HG02938 (cell line): ENCODE results near the gene IGF1R.

ENCODE experiments used
- ATAC-seq: cut with Tn5 transposase; IDR thresholded peaks from one replicate; pipeline ENCODE4 v1.9.1; 2021; ENCODE audit warnings: mild to moderate bottlenecking, moderate library complexity; ENCODE audit not compliant: unreplicated experiment

Gene IGF1R

GRCh38 chr15:98671060-98672008 lies 23.0 kb downstream of the IGF1R start:
- no peak for ATAC-seq

GRCh38 chr15:98673133-98673532 lies 24.8 kb downstream of the IGF1R start:
- ATAC-seq, result no peak

- ATAC-seq, result no peak
These were observed 26.0 kb downstream of the IGF1R start for GRCh38 chr15:98674336-98674735.

- ATAC-seq, result no peak
These were observed 28.4 kb downstream of the IGF1R start for GRCh38 chr15:98676586-98677270.

GRCh38 chr15:98677345-98678059 lies 29.2 kb downstream of the IGF1R start:
- no peak for ATAC-seq

- ATAC-seq, result no peak
These were observed 30.1 kb downstream of the IGF1R start for GRCh38 chr15:98678484-98678883.

GRCh38 chr15:98681061-98681460 lies 32.7 kb downstream of the IGF1R start:
- ATAC-seq, result no peak

GRCh38 chr15:98682992-98683701 lies 34.8 kb downstream of the IGF1R start:
- no peak for ATAC-seq

GRCh38 chr15:98683831-98684230 lies 35.5 kb downstream of the IGF1R start:
- ATAC-seq, result no peak

GRCh38 chr15:98684436-98684835 lies 36.1 kb downstream of the IGF1R start:
- ATAC-seq, result no peak

GRCh38 chr15:98684995-98685525 lies 36.7 kb downstream of the IGF1R start:
- no peak for ATAC-seq

- no peak for ATAC-seq
These were observed 38.6 kb downstream of the IGF1R start for GRCh38 chr15:98686983-98687382.

- no peak for ATAC-seq
These were observed 41.1 kb downstream of the IGF1R start for GRCh38 chr15:98689431-98689861.

GRCh38 chr15:98690272-98690950 lies 42.1 kb downstream of the IGF1R start:
- no peak for ATAC-seq

GRCh38 chr15:98692213-98692612 lies 43.9 kb downstream of the IGF1R start:
- ATAC-seq, result no peak

- no peak for ATAC-seq
These were observed 45.8 kb downstream of the IGF1R start for GRCh38 chr15:98694161-98694560.

GRCh38 chr15:98698792-98699191 lies 50.5 kb downstream of the IGF1R start:
- no peak for ATAC-seq

- ATAC-seq, result no peak
These were observed 51.5 kb downstream of the IGF1R start for GRCh38 chr15:98699591-98700424.

GRCh38 chr15:98700519-98700918 lies 52.2 kb downstream of the IGF1R start:
- ATAC-seq, result no peak
